Ascending aorta (tissue), 2 donors: ENCODE data around the gene CCND2. TPM values are rescaled to one million over a fixed set of nuclear protein-coding genes. Genes with fewer than 3 reads are reported as not detected.

Experiments used
- DNase-seq, 2 donors: peaks; one replicate each; pipeline ENCODE4 v3.0.0-alpha.2; 2019; ENCODE audit warnings: low spot score in 2 of 2
- H3K27ac ChIP-seq, 2 donors: fragments of 200-600 bp; sonication (generic); one replicate each; pipeline ENCODE4 v1.5.1; 2016 to 2017; ENCODE audit warnings: mild to moderate bottlenecking in 1 of 2
- H3K27me3 ChIP-seq: fragments of 200-600 bp; sonication (generic); one replicate; pipeline ENCODE4 v1.5.1; 2017
- H3K36me3 ChIP-seq, 2 donors: fragments of 200-600 bp; sonication (generic); one replicate each; pipeline ENCODE4 v1.5.1; 2016
- H3K4me1 ChIP-seq, 2 donors: fragments of 200-600 bp; sonication (generic); one replicate each; pipeline ENCODE4 v1.5.1; 2016 to 2017; ENCODE audit warnings: mild to moderate bottlenecking in 1 of 2
- H3K4me3 ChIP-seq, 2 donors: fragments of 200-600 bp; sonication (generic); one replicate each; pipeline ENCODE4 v1.5.1; 2016 to 2017; ENCODE audit warnings: mild to moderate bottlenecking in 1 of 2
- H3K9me3 ChIP-seq, 2 donors: fragments of 200-600 bp; sonication (generic); one replicate each; pipeline ENCODE4 v1.5.1; 2016
- CTCF ChIP-seq, 3 experiments: fragments of 200-600 bp in 2 of 3; fragments of 450-650 bp in 1 of 3; sonication (generic) in 2 of 3; IDR thresholded peaks; one replicate each; pipeline ENCODE4 v1.5.1; 2016 to 2019; ENCODE audit warnings: antibody characterized with exemption in 3 of 3, mild to moderate bottlenecking in 1 of 3, moderate library complexity in 1 of 3
- intact Hi-C: fragments of 100-400 bp; cut with DNase I; formaldehyde crosslinking; loops from one replicate; pipeline ENCODE4 v1.15.1; 2023
- total RNA-seq: library from RNA; depleted of rRNA; stranded (reverse); fragments of >200 nt; gene quantifications from one replicate; pipeline ENCODE4 v1.1.0, GENCODE V29; 2016

Gene CCND2
- total RNA-seq, 1 donor from 2014 or later = 150 TPM

GRCh38 chr12:4307593-4308333, 34.2 kb downstream of the CCND2 start:
- peak in 1 of 2 donors; percentile 78 for DNase-seq
- no peaks in the 10 kb centered on the region for H3K9me3 ChIP-seq
- peaks cover 0 to 3% of the 10 kb centered on the region in 2 donors for H3K4me1 ChIP-seq
- H3K36me3 ChIP-seq = peaks cover 4 to 30% of the 10 kb centered on the region in 2 donors
- no peak overlapping the region for H3K27ac ChIP-seq
- no peaks in the 10 kb centered on the region for H3K27me3 ChIP-seq
- intact Hi-C loops = loop anchor here (2.0 kb wide), 1 partner anchor 219 kb away; no protein-coding TSS in a partner anchor
- TF ChIP-seq CTCF (IDR thresholded peaks at IDR 0.05) = peak; percentile 61 to 77 (median 61)
- H3K4me3 ChIP-seq = no peak overlapping the region

- no peak for DNase-seq
- TF ChIP-seq CTCF (IDR thresholded peaks at IDR 0.05) = no peak
- Histone ChIP-seq H3K27me3 (no peaks in the 10 kb centered on the region), H3K4me1 (peaks cover 0 to 3% of the 10 kb centered on the region in 2 donors), H3K9me3 (no peaks in the 10 kb centered on the region), H3K36me3 (peaks cover 4 to 23% of the 10 kb centered on the region in 2 donors), H3K4me3 (no peak overlapping the region), H3K27ac (no peak overlapping the region)
- intact Hi-C loops = loop anchor here (2.0 kb wide), 1 partner anchor 218 kb away; no protein-coding TSS in a partner anchor
Measured at GRCh38 chr12:4308334-4308950, 34.9 kb downstream of the CCND2 start.

- no peaks in the 10 kb centered on the region for H3K36me3 ChIP-seq
- no peaks in the 10 kb centered on the region for H3K27me3 ChIP-seq
- no peak for TF ChIP-seq CTCF (IDR thresholded peaks at IDR 0.05)
- no peak overlapping the region for H3K27ac ChIP-seq
- peaks cover 0 to 3% of the 10 kb centered on the region in 2 donors for H3K4me1 ChIP-seq
- no peak for DNase-seq
- intact Hi-C loops = no loop called here
- H3K9me3 ChIP-seq = no peaks in the 10 kb centered on the region
- H3K4me3 ChIP-seq = no peak overlapping the region
Measured at GRCh38 chr12:4311776-4312175, 38.2 kb downstream of the CCND2 start.

- DNase-seq = no peak
- peaks cover 0 to 3% of the 10 kb centered on the region in 2 donors for H3K4me1 ChIP-seq
- no peak overlapping the region for H3K27ac ChIP-seq
- no peaks in the 10 kb centered on the region for H3K9me3 ChIP-seq
- no peak for TF ChIP-seq CTCF (IDR thresholded peaks at IDR 0.05)
- no peaks in the 10 kb centered on the region for H3K36me3 ChIP-seq
- H3K27me3 ChIP-seq = no peaks in the 10 kb centered on the region
- intact Hi-C loops = no loop called here
- H3K4me3 ChIP-seq = no peak overlapping the region
Measured at GRCh38 chr12:4312251-4312650, 38.7 kb downstream of the CCND2 start.

- H3K4me1 ChIP-seq = peaks cover 4% of the 10 kb centered on the region in 2 donors
- intact Hi-C loops = loop anchor here (2.0 to 5.0 kb wide), 3 partner anchors 52 to 328 kb away; partner anchors contain the start of genes AKAP3, NDUFA9 and RAD51AP1
Measured at GRCh38 chr12:4320497-4320852, 46.9 kb downstream of the CCND2 start.

More at GRCh38 chr12:4320497-4320852, 46.9 kb downstream of the CCND2 start:
- Histone ChIP-seq H3K36me3 (no peaks in the 10 kb centered on the region), H3K27ac (peak overlapping the region; percentile 74 to 93), H3K27me3 (no peaks in the 10 kb centered on the region), H3K4me3 (peak overlapping the region; percentile 84 to 88), H3K9me3 (no peaks in the 10 kb centered on the region)
- DNase-seq = no peak
- TF ChIP-seq CTCF (IDR thresholded peaks at IDR 0.05) = no peak
